Activated CD4-positive, CD25-positive, alpha-beta regulatory T cell treated with anti-CD3 and anti-CD28 coated beads, Interleukin-2, amount 50 U/mL, for 72 hours (primary cell): ENCODE results near the gene HECTD4.
"Not testable (repeated sequence)": the region's sequence is repeated elsewhere in the genome, so short reads cannot be mapped to it uniquely, and the experiment has no call there.

Source experiments
- DNase-seq: peaks from one replicate; pipeline ENCODE4 v3.0.0; 2021

HECTD4 gene

GRCh38 chr12:112350593-112351592 lies 31.3 kb downstream of the HECTD4 start:
- DNase-seq: no peak

GRCh38 chr12:112349431-112349830 lies 32.8 kb downstream of the HECTD4 start:
- DNase-seq: no peak

GRCh38 chr12:112348926-112349325 lies 33.3 kb downstream of the HECTD4 start:
- not testable (repeated sequence) for DNase-seq

- no peak for DNase-seq
Observed at GRCh38 chr12:112347581-112347982, 34.6 kb downstream of the HECTD4 start.

GRCh38 chr12:112346194-112346593 lies 36.0 kb downstream of the HECTD4 start:
- no peak for DNase-seq

GRCh38 chr12:112344220-112344619 lies 38.0 kb downstream of the HECTD4 start:
- DNase-seq: no peak

- DNase-seq: no peak
Observed at GRCh38 chr12:112342587-112342986, 39.6 kb downstream of the HECTD4 start.

GRCh38 chr12:112341046-112341825 lies 41.0 kb downstream of the HECTD4 start:
- no peak for DNase-seq

- DNase-seq: no peak
Observed at GRCh38 chr12:112340230-112340629, 42.0 kb downstream of the HECTD4 start.

- DNase-seq: not testable (repeated sequence)
Observed at GRCh38 chr12:112334999-112335398, 47.2 kb downstream of the HECTD4 start.

- no peak for DNase-seq
Observed at GRCh38 chr12:112333019-112333418, 49.2 kb downstream of the HECTD4 start.

GRCh38 chr12:112331886-112332285 lies 50.3 kb downstream of the HECTD4 start:
- DNase-seq: no peak

- no peak for DNase-seq
Observed at GRCh38 chr12:112330706-112331105, 51.5 kb downstream of the HECTD4 start.

GRCh38 chr12:112328456-112329124 lies 53.6 kb downstream of the HECTD4 start:
- DNase-seq: no peak

- DNase-seq: no peak
Observed at GRCh38 chr12:112327209-112327938, 54.9 kb downstream of the HECTD4 start.

- DNase-seq: no peak
Observed at GRCh38 chr12:112325622-112326207, 56.5 kb downstream of the HECTD4 start.

- no peak for DNase-seq
Observed at GRCh38 chr12:112325157-112325556, 57.1 kb downstream of the HECTD4 start.

GRCh38 chr12:112322882-112323547 lies 59.2 kb downstream of the HECTD4 start:
- no peak for DNase-seq

- no peak for DNase-seq
Observed at GRCh38 chr12:112322441-112322840, 59.8 kb downstream of the HECTD4 start.

- no peak for DNase-seq
Observed at GRCh38 chr12:112321245-112321644, 61.0 kb downstream of the HECTD4 start.

GRCh38 chr12:112319395-112319794 lies 62.8 kb downstream of the HECTD4 start:
- no peak for DNase-seq
